ENCODE results near the gene HS6ST1. TPM values are rescaled to one million over a fixed set of nuclear protein-coding genes. Genes with fewer than 3 reads are reported as not detected.

The HS6ST1 gene
- total RNA-seq, 1 experiment from 2014 or later: 21.5 TPM

GRCh38 chr2:128343459-128343858 is 24.8 kb upstream of the HS6ST1 start:
- Histone ChIP-seq H3K36me3 (ENCODE audit: low read depth, low read length) (no peaks in the 10 kb centered on the region), H3F3A (ENCODE audit: low read length, unreplicated experiment) (no peaks in the 10 kb centered on the region), H3K27ac (ENCODE audit: low read length) (no peak overlapping the region), H3K9me3 (ENCODE audit: low read length) (no peaks in the 10 kb centered on the region), H3K4me3 (ENCODE audit: low read length) (no peak overlapping the region), H3K27me3 (ENCODE audit: low read length) (no peaks in the 10 kb centered on the region), H3K79me2 (ENCODE audit: low read length) (no peaks in the 10 kb centered on the region), H2AFZ (ENCODE audit: low read length) (no peak overlapping the region), H3K9me2 (replicated peaks; ENCODE audit: low read length) (no peaks in the 10 kb centered on the region), H4K20me1 (ENCODE audit: low read length) (no peaks in the 10 kb centered on the region), H3K4me2 (ENCODE audit: low read length) (no peak overlapping the region), H3K9ac (ENCODE audit: low read length) (no peak overlapping the region), H3K4me1 (ENCODE audit: insufficient read depth, low read length) (no peaks in the 10 kb centered on the region)
- intact Hi-C loops (cut with micrococcal nuclease): no loop called here
- POLR2A ChIA-PET (ENCODE audit: unreplicated experiment): no interaction called here
- ATAC-seq: no peak
- CTCF ChIA-PET: no interaction called here
- DNase-seq: no peak
- TF ChIP-seq CTCF (conservative IDR thresholded peaks at IDR 0.05; ENCODE audit: low read depth, low read length) (no peak), EZH2phosphoT487 (IDR thresholded peaks at IDR 0.05; ENCODE audit: borderline replicate concordance, low read length) (no peak), EZH2 (IDR thresholded peaks at IDR 0.05; ENCODE audit: low read length, unreplicated experiment) (no peak)
- no TSS peak for BruUV-seq (replicated peaks)

- Histone ChIP-seq H2AFZ (ENCODE audit: low read length) (no peak overlapping the region), H3K27me3 (ENCODE audit: low read length) (no peaks in the 10 kb centered on the region; the same call in 1 of the 2 replicates), H3K36me3 (ENCODE audit: low read depth, low read length) (no peaks in the 10 kb centered on the region), H3K4me1 (ENCODE audit: insufficient read depth, low read length) (no peaks in the 10 kb centered on the region), H3K9me3 (ENCODE audit: low read length) (no peaks in the 10 kb centered on the region), H4K20me1 (ENCODE audit: low read length) (no peaks in the 10 kb centered on the region), H3K9me2 (replicated peaks; ENCODE audit: low read length) (no peaks in the 10 kb centered on the region), H3K4me2 (ENCODE audit: low read length) (no peak overlapping the region), H3K27ac (ENCODE audit: low read length) (no peak overlapping the region), H3K79me2 (ENCODE audit: low read length) (no peaks in the 10 kb centered on the region), H3K9ac (ENCODE audit: low read length) (no peak overlapping the region), H3K4me3 (ENCODE audit: low read length) (no peak overlapping the region), H3F3A (ENCODE audit: low read length, unreplicated experiment) (no peaks in the 10 kb centered on the region)
- POLR2A ChIA-PET (ENCODE audit: unreplicated experiment): interaction anchor here (0.6 kb wide), 1 partner anchor 315 kb away, joined by 7 read pairs; the partner anchor contains the start of gene SAP130
- DNase-seq: no peak
- BruUV-seq (replicated peaks): no TSS peak
- ATAC-seq: no peak
- intact Hi-C loops (cut with micrococcal nuclease): no loop called here
- CTCF ChIA-PET: interaction anchor here (0.6 kb wide), 1 partner anchor 1581 kb away, joined by 3 read pairs; no protein-coding TSS in a partner anchor
- TF ChIP-seq EZH2 (IDR thresholded peaks at IDR 0.05; ENCODE audit: low read length, unreplicated experiment) (no peak), CTCF (conservative IDR thresholded peaks at IDR 0.05; ENCODE audit: low read depth, low read length) (no peak), EZH2phosphoT487 (IDR thresholded peaks at IDR 0.05; ENCODE audit: borderline replicate concordance, low read length) (no peak)
Observed at GRCh38 chr2:128342550-128342949, 23.9 kb upstream of the HS6ST1 start.

- DNase-seq: no peak
- intact Hi-C loops (cut with micrococcal nuclease): no loop called here
- TF ChIP-seq EZH2phosphoT487 (IDR thresholded peaks at IDR 0.05; ENCODE audit: borderline replicate concordance, low read length): no peak
- TF ChIP-seq CTCF (conservative IDR thresholded peaks at IDR 0.05; ENCODE audit: low read depth, low read length): no peak
- TF ChIP-seq EZH2 (IDR thresholded peaks at IDR 0.05; ENCODE audit: low read length, unreplicated experiment): no peak
- Histone ChIP-seq H3K79me2 (ENCODE audit: low read length) (no peaks in the 10 kb centered on the region), H3K9me3 (ENCODE audit: low read length) (no peaks in the 10 kb centered on the region), H4K20me1 (ENCODE audit: low read length) (no peaks in the 10 kb centered on the region), H3K9ac (ENCODE audit: low read length) (no peak overlapping the region), H3K27ac (ENCODE audit: low read length) (no peak overlapping the region), H3K4me2 (ENCODE audit: low read length) (no peak overlapping the region), H3K36me3 (ENCODE audit: low read depth, low read length) (no peaks in the 10 kb centered on the region), H3K9me2 (replicated peaks; ENCODE audit: low read length) (no peaks in the 10 kb centered on the region), H2AFZ (ENCODE audit: low read length) (no peak overlapping the region), H3K4me3 (ENCODE audit: low read length) (no peak overlapping the region), H3K4me1 (ENCODE audit: insufficient read depth, low read length) (no peaks in the 10 kb centered on the region), H3F3A (ENCODE audit: low read length, unreplicated experiment) (no peaks in the 10 kb centered on the region), H3K27me3 (ENCODE audit: low read length) (no peaks in the 10 kb centered on the region; the same call in 1 of the 2 replicates)
- ATAC-seq: no peak
- ChIA-PET CTCF (no interaction called here), POLR2A (ENCODE audit: unreplicated experiment) (no interaction called here)
- no TSS peak for BruUV-seq (replicated peaks)
Observed at GRCh38 chr2:128341621-128342020, 23.0 kb upstream of the HS6ST1 start.

Measured in PC-3 (cell line).